ENCODE results near the gene WDR90.
"Not testable (repeated sequence)": the region's sequence is repeated elsewhere in the genome, so short reads cannot be mapped to it uniquely, and the experiment has no call there.

WDR90 gene

DNA sequence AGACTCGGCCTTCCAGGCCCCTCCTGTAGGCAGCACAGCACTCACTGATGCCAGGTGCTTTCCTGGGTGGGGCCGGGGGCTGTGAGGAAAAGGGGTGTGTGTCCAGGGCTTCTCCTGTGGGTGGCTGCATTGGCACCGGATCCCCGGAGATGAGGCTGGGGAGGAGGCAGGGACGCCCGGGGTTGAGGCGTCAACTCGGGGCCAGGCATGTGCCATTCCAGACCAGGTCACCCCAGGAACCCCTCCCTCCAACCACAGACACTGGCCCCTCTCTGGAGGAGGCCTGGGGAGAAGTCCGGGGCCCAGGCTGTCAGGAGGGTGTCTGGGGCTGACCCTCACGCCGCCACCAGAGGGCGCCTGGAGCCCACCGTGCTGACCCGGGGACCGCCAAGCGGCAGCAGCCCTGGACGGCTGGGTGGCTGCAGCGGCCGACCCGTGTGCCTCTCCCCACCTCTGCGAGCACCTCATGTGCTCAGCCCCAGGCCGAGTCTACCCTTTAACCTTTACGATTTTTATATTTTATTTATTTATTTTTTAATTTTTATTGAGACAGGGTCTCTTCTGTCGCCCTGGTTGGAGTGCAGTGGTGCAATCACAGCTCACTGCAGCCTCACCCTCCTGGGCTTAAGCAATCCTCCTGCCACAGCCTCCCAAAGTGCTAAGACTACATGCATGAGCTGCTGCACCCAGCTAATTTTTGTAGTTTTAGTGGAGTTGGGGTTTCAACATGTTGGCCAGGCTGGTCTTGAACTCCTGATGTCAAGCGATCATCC is 62.6 kb downstream of the WDR90 start:
- no peak overlapping the region for H3K4me3 ChIP-seq (ENCODE audit: low read length)
- no peak for DNase-seq (ENCODE audit: low read depth, low spot score)

- H3K4me3 ChIP-seq (ENCODE audit: low read length): not testable (repeated sequence)
- peak; percentile 63 for DNase-seq (ENCODE audit: low read depth, low spot score)
These were observed 63.6 kb downstream of the WDR90 start for GRCh38 chr16:712740-713250.

DNA sequence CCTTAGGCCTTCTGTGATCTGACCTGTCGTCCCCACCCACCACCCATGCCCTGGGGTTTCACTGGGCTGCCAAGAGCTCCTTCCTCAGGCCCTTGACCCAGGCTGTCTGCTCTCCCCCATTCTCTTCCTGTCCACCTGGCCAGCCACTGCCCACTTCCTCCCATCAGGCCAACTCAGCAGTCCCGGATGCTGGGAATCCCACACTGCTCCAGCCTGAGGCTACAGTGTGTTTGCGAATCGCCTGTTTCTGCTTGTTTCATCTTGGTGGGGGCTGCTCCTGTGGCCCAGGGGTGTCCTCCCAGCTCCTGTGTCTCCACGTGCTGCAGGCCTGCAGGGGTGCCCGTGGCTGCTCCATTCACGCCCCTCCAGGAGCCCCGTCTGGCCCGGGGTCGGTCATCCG is 64.9 kb downstream of the WDR90 start:
- DNase-seq (ENCODE audit: low read depth, low spot score): no peak
- no peak overlapping the region for H3K4me3 ChIP-seq (ENCODE audit: low read length)

DNA sequence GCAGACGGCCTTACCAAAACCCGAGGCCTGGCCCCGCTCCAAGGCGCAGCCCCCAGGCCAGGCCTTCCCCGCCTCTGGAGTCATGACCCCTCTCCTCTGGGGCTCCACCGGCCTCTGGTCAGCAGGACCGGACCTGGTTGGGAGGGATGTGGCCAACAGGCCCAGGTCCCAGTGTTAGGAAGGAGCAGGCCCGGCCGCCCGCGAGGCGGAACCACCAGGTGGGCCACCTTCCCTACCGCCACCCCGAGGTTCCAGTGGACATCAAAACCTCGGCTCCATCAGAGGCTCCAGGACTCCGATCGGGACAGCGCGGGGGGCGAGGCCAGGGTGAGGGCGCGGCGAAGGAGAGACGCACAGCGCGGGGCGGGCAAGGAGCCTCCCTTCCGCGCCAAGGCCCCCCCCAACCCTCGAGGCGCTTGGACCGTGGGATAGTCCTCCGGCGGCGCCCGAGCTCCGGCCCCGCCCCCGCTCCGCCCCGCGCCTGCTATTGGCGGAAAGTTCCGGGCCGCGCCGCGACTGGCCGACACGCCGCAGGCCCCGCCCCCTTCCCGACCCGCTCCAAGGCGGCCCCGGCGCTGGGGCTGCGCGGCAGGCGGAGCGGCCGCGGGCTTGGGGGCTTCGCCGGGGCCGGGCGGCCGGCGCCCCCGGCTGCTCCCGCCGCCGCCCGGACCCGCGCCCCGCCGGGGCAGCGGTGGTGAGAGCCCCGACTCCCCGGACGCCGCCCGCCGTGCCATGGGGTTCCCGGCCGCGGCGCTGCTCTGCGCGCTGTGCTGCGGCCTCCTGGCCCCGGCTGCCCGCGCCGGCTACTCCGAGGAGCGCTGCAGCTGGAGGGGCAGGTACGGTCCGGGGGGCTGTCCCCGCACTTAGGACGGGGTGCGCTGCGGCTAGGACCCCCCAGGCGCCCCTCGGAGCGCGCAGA is 65.7 kb downstream of the WDR90 start, which contains the start of gene METRN:
Gene METRN (plus strand): TSS at position 561 of the 919 bp plus-strand sequence. CDS start 172 bp downstream, at position 733.
- peak; percentile 71 for DNase-seq (ENCODE audit: low read depth, low spot score)
- peak within 1 kb of the TSS; percentile 53 for H3K4me3 ChIP-seq (ENCODE audit: low read length)

- peak overlapping the region; percentile 53 for H3K4me3 ChIP-seq (ENCODE audit: low read length)
- DNase-seq (ENCODE audit: low read depth, low spot score): no peak
These were observed 66.5 kb downstream of the WDR90 start for GRCh38 chr16:715477-716199.

DNA sequence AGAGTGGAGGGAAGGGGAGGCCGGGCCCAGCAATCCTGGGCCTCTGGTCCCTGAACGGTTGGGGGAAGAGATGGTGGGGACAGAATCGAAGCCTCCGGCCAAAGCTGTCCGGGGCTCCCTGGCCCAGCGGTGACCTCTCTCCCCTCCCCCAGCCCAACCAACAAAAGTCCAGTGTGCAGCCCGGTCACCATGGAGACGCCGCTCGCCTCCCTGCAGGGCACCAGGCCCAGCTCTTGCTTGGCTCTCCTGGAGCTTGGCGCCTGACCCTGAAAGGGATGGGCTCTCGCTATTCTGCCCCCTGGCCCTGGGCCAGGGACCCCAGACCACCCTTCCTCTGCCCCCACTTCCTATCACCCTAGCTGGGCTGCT is 67.0 kb downstream of the WDR90 start:
- no peak for DNase-seq (ENCODE audit: low read depth, low spot score)
- no peak overlapping the region for H3K4me3 ChIP-seq (ENCODE audit: low read length)

DNA sequence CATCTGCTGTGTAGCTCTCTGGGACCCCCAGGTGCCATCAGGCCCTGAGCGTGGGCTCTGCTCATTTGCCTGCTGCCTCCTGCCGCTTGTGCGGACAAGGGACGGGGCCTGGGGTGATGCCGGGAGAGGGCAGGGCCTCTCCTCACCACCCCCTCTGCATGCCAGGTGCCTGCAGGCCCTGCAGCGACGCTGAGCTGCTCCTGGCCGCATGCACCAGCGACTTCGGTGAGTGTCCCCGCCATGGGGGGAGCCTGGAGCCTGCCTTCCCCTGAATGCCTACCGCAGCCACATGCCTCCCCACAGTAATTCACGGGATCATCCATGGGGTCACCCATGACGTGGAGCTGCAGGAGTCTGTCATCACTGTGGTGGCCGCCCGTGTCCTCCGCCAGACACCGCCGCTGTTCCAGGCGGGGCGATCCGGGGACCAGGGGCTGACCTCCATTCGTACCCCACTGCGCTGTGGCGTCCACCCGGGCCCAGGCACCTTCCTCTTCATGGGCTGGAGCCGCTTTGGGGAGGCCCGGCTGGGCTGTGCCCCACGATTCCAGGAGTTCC is 67.7 kb downstream of the WDR90 start:
- no peak for DNase-seq (ENCODE audit: low read depth, low spot score)
- H3K4me3 ChIP-seq (ENCODE audit: low read length): no peak overlapping the region
